OCI-LY1 (cell line): Measurements from ENCODE around the gene MACROD2.

ENCODE experiments used
- H2AFZ ChIP-seq: fragments of 200-600 bp; sonication (generic), shearing (Covaris generic); 2 replicates; pipeline ENCODE4 v1.6.0; 2014; ENCODE audit warnings: antibody characterized with exemption, mild to moderate bottlenecking, low read length
- H3F3A ChIP-seq: fragments of 200-600 bp; sonication (generic), shearing (Covaris generic); 2 replicates; pipeline ENCODE4 v1.6.0; 2014; ENCODE audit warnings: mild to moderate bottlenecking, antibody characterized with exemption, low read length, moderate library complexity; ENCODE audit not compliant: insufficient read depth
- H3K27ac ChIP-seq: fragments of 200-600 bp; sonication (generic); 2 replicates; pipeline ENCODE4 v1.5.1; 2014; ENCODE audit warnings: low read length, mixed run types, mild to moderate bottlenecking, low read depth; ENCODE audit not compliant: poor library complexity, severe bottlenecking
- H3K27me3 ChIP-seq: fragments of 200-600 bp; sonication (generic); 2 replicates; pipeline ENCODE4 v1.6.0; 2014; ENCODE audit warnings: antibody characterized with exemption, mild to moderate bottlenecking, low read length, moderate library complexity; ENCODE audit not compliant: insufficient read depth
- H3K36me3 ChIP-seq: fragments of 200-600 bp; sonication (generic); 2 replicates; pipeline ENCODE4 v1.6.1; 2014; ENCODE audit warnings: mild to moderate bottlenecking, antibody characterized with exemption, low read length, moderate library complexity, mixed read lengths; ENCODE audit not compliant: insufficient read depth
- H3K4me1 ChIP-seq: fragments of 200-600 bp; sonication (generic); 2 replicates; pipeline ENCODE4 v1.5.1; 2014; ENCODE audit warnings: mild to moderate bottlenecking, low read length, moderate library complexity; ENCODE audit not compliant: insufficient read depth, severe bottlenecking
- H3K4me2 ChIP-seq: fragments of 200-600 bp; sonication (generic), shearing (Covaris generic); 2 replicates; pipeline ENCODE4 v1.6.1; 2014; ENCODE audit warnings: low read length
- H3K4me3 ChIP-seq: fragments of 200-600 bp; sonication (generic); 2 replicates; pipeline ENCODE4 v1.5.1; 2014; ENCODE audit warnings: low read length, low read depth, mild to moderate bottlenecking, mixed read lengths; ENCODE audit not compliant: poor library complexity, severe bottlenecking
- H3K79me2 ChIP-seq: fragments of 200-600 bp; shearing (Covaris generic); 2 replicates; pipeline ENCODE4 v1.6.1; 2016; ENCODE audit warnings: mixed run types, low read length, mixed read lengths; ENCODE audit not compliant: insufficient read depth
- H3K9ac ChIP-seq: fragments of 200-600 bp; sonication (generic), shearing (Covaris generic); 2 replicates; pipeline ENCODE4 v1.6.1; 2014; ENCODE audit warnings: mild to moderate bottlenecking, low read length, mixed read lengths
- H3K9me2 ChIP-seq: fragments of 200-600 bp; sonication (generic), shearing (Covaris generic); 2 replicates; pipeline ENCODE4 v1.6.1; 2014; ENCODE audit warnings: low read depth, mild to moderate bottlenecking, low read length, mixed read lengths
- H3K9me3 ChIP-seq: fragments of 200-600 bp; shearing (Covaris generic); 2 replicates; pipeline ENCODE4 v1.6.1; 2014; ENCODE audit warnings: low read length, mixed read lengths
- H4K20me1 ChIP-seq: fragments of 200-600 bp; sonication (generic), shearing (Covaris generic); 2 replicates; pipeline ENCODE4 v1.6.0; 2016; ENCODE audit warnings: mild to moderate bottlenecking, low read length; ENCODE audit not compliant: insufficient read depth
- CTCF ChIP-seq: fragments of 200-600 bp; sonication (generic), shearing (Covaris generic); IDR thresholded peaks from 2 replicates; pipeline ENCODE4 v1.5.1; 2017; ENCODE audit warnings: mild to moderate bottlenecking, antibody characterized with exemption, low read length, moderate library complexity, mixed read lengths
- EZH2 ChIP-seq: fragments of 200-600 bp; sonication (generic), shearing (Covaris generic); IDR thresholded peaks from 2 replicates; pipeline ENCODE4 v1.8.0; 2017; ENCODE audit warnings: borderline replicate concordance, mixed run types, mild to moderate bottlenecking, antibody characterized with exemption, low read length, moderate library complexity, mixed read lengths

The MACROD2 gene

GRCh38 chr20:15267935-15268334 is 1272.6 kb downstream of the MACROD2 start:
- TF ChIP-seq CTCF (no peak), EZH2 (no peak)
- no peak overlapping the region for H3K27ac ChIP-seq
- H3K9me3 ChIP-seq = no peaks in the 10 kb centered on the region
- no peak overlapping the region for H3K4me3 ChIP-seq
- no peaks in the 10 kb centered on the region for H3K9me2 ChIP-seq
- no peak overlapping the region for H3K4me2 ChIP-seq
- no peak overlapping the region for H3K9ac ChIP-seq
- no peaks in the 10 kb centered on the region for H3K79me2 ChIP-seq
- no peak overlapping the region for H2AFZ ChIP-seq
- no peaks in the 10 kb centered on the region for H3F3A ChIP-seq
- no peaks in the 10 kb centered on the region for H3K36me3 ChIP-seq
- H4K20me1 ChIP-seq = no peaks in the 10 kb centered on the region
- H3K4me1 ChIP-seq = no peaks in the 10 kb centered on the region
- H3K27me3 ChIP-seq = no peaks in the 10 kb centered on the region

- no peaks in the 10 kb centered on the region for H4K20me1 ChIP-seq
- no peak overlapping the region for H3K4me2 ChIP-seq
- H3K9me2 ChIP-seq = no peaks in the 10 kb centered on the region
- no peaks in the 10 kb centered on the region for H3K4me1 ChIP-seq
- no peaks in the 10 kb centered on the region for H3K36me3 ChIP-seq
- no peaks in the 10 kb centered on the region for H3K9me3 ChIP-seq
- TF ChIP-seq EZH2 = no peak
- no peak for TF ChIP-seq CTCF
- no peak overlapping the region for H3K9ac ChIP-seq
- H3K27me3 ChIP-seq = no peaks in the 10 kb centered on the region
- no peak overlapping the region for H3K27ac ChIP-seq
- H2AFZ ChIP-seq = no peak overlapping the region
- H3K79me2 ChIP-seq = no peaks in the 10 kb centered on the region
- H3K4me3 ChIP-seq = no peak overlapping the region
- H3F3A ChIP-seq = no peaks in the 10 kb centered on the region
Observed at GRCh38 chr20:15278041-15278440, 1282.7 kb downstream of the MACROD2 start.

- Histone ChIP-seq H3K9me3 (no peaks in the 10 kb centered on the region), H3K9ac (no peak overlapping the region), H3K27ac (no peak overlapping the region), H3K9me2 (no peaks in the 10 kb centered on the region), H3F3A (no peaks in the 10 kb centered on the region), H4K20me1 (no peaks in the 10 kb centered on the region), H3K4me2 (no peak overlapping the region), H3K4me3 (no peak overlapping the region), H3K4me1 (no peaks in the 10 kb centered on the region), H2AFZ (no peak overlapping the region), H3K27me3 (no peaks in the 10 kb centered on the region), H3K36me3 (no peaks in the 10 kb centered on the region), H3K79me2 (no peaks in the 10 kb centered on the region)
- TF ChIP-seq CTCF (no peak), EZH2 (no peak)
Observed at GRCh38 chr20:15287329-15287728, 1292.0 kb downstream of the MACROD2 start.
